CD4-positive, alpha-beta T cell treated with Interleukin-17A for 1 hour (primary cell): ENCODE measurements around the gene FXYD2.

Experiments used
- DNase-seq: peaks from one replicate; pipeline ENCODE4 v3.0.0-alpha.2; 2020

The FXYD2 gene

GRCh38 chr11:117857734-117858414 is 33.3 kb upstream of the FXYD2 start:
- no peak for DNase-seq

- DNase-seq: no peak
These were observed 31.5 kb upstream of the FXYD2 start for GRCh38 chr11:117855912-117856651.

- DNase-seq: no peak
These were observed 30.8 kb upstream of the FXYD2 start for GRCh38 chr11:117855186-117855845.

GRCh38 chr11:117852309-117852708 is 27.8 kb upstream of the FXYD2 start:
- DNase-seq: no peak

GRCh38 chr11:117851852-117852251 is 27.3 kb upstream of the FXYD2 start:
- DNase-seq: no peak

- no peak for DNase-seq
These were observed 26.6 kb upstream of the FXYD2 start for GRCh38 chr11:117851106-117851505.

GRCh38 chr11:117849781-117850414 is 25.4 kb upstream of the FXYD2 start:
- DNase-seq: no peak

DNA sequence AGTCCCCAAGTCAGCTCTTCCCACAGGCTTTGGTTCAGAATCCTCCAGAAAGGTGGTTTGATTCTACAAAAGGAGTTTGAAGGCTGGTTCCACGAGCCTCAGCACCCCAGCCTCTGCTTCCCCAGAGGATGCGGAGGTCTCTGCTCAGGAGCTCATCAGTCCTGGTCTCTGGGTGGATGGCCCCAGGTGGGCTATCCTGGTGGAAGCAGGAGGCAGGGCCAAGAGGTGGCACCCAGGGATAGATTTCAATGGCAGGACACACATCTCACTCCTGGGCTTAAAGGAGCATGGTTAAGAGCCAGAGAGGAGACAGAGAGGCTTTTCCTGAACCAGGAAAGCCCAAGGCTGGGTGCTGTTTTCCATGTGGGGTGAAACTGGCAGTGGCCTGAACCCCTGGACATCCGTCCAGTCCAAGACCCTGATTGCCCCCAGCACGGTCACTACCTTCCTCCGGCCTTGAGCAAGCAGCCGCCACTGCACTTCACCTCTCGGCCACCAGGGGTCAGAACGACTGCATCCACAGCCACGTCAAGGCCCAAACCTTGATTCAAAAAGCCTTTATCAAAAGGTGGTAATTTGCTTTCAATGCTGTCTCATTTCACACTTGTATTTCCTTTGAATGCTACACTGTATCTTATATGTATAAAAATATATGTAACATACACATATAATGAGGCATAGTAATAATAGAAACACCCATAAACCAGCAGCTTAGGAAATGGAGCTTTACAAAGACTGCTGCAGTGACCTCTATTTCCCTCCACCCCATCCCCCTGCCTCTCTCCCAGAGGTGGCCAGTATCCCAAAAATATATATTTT is 19.3 kb upstream of the FXYD2 start:
- DNase-seq: peak; percentile 82

DNA sequence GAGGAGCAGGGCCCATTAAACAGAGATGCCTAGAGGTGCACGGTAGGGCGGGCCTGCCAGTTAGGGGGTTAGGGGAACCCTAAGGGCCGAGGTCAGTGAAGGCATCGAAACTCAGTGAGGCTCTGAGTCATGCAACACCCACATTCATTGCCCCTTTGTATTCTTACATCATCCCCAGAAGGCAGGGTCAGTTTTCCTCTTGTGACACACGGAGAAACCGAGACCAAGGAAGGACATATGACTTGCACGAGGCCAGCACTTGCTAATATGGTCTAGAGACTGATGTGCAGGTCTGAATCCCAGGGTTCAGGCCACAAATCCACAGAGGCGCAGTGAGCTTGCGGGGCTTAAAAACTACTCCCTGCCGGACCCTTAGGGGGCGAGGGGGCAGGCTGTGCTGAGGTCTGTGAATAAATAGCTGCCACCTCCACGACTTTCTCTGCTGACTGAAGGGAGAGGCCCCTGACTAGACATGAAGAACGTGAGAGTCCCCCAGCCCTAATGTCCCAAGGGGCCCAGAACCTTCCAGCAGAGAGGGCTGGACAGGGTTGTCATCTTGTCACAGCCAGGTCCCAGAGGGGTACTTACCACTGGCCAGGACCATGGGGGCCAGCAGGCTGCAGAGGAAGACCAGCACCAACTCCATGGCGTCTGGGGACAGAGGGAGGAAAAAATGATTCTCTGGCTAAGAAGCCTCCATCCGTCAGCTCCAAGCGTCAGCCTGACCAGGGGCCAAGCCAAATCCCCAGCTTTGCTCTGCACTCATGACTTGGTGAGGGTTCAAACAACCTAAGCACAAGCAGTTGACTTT is 17.8 kb upstream of the FXYD2 start:
- DNase-seq: no peak

DNA sequence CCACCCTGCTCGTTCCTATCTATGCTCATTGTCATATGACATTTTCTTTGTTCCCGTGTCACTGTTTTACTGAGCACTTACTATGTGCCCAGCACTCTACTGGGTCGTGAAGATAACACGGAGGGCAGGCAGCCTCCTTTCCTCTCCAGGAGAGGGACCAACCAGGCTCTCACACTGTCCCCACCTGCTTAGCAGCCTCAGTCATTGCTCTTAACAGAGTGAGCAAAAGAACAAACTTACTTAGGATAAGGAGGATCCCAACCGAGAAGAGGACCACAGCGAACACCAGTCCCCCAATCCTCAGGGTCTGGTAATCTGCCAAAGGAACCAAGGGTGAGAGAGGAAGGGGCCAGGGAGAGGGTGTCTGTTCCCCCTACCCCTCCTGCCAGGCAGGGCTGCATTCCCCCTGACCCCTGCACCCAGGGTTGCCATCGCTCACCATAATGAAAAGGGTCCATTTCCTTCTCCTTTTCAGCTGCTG is 17.0 kb upstream of the FXYD2 start:
- DNase-seq: no peak

DNA sequence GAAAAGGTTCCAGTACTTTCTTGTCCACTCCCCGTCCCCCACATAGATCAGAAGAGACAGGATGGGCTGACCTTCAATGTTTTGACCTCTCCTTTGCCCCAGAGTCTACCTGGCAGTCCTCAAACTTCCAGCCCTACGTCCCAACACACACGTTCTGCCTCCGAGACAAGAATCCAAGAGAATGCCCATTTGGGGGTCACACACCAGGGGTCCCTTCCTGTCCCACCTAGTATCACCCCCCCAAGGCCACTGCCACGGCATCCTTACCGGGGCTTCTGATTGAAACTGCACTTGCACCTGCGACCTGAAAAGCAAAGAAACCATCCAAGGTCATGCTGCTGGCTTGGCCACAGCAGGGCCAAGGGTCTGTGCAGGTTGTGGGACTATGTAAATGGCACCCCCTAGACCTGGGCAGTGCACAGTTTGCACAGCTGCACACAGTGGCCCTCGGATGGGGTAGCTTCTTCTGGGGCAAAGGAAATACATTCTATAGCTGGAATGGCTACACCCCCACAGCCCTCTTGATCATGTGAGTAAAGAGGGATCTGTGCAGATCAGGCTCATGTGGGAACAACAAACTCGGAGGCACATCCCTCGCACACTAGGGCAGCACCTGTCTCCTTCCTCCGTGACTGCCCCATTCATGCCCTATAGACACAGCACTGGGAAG is 16.5 kb upstream of the FXYD2 start:
- DNase-seq: no peak

GRCh38 chr11:117839936-117840813 is 15.6 kb upstream of the FXYD2 start:
- DNase-seq: no peak

DNA sequence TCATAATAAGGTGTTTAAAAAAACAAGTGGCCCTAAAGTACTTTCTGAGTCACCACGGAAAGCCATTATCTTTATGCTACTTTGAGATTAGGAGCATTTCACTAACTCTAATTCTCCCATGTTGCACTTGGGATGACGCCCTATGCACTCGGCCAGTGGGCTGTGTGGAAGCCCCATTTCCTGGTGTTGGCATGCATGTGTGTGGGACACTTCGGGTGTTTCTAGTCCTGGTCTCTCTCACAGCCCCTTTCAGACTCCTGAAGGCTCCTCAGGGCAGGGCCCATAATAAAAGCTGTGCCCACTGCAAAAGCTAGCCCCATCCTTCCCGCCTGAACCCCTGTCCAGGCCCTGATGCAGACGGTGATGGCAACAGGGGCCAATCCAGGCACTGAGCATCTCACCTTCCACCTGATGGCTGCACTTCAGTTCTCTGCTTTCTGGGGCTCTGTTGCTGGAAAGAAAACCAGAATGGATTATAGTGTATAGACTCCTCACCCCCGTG is 14.9 kb upstream of the FXYD2 start:
- DNase-seq: no peak

- no peak for DNase-seq
These were observed 14.4 kb upstream of the FXYD2 start for GRCh38 chr11:117838901-117839300.

GRCh38 chr11:117837791-117838190 is 13.2 kb upstream of the FXYD2 start:
- DNase-seq: peak; percentile 37

- no peak for DNase-seq
These were observed 12.7 kb upstream of the FXYD2 start for GRCh38 chr11:117837070-117837776.

GRCh38 chr11:117836077-117836960 is 11.8 kb upstream of the FXYD2 start:
- DNase-seq: no peak

DNA sequence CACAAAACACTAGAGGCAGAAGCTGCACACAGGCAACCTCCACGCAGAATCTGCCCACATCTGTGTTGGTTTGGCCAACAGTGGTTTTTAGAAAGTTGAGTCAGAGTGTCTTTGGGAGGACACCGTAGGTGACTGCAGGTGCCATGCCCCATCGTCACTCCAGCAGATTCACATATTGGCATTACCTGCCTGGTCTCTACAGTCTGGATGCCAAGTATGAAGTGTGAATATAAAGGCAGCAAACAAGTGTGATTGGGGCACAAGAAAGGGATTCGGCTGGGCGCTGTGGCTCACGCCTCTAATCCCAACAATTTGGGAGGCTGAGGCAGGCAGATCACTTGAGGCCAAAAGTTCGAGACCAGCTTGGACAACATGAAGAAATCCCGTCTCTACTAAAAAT is 11.0 kb upstream of the FXYD2 start:
- DNase-seq: no peak
